Measurements from ENCODE around the gene SYT15. TPM values are rescaled to one million over a fixed set of nuclear protein-coding genes. Genes with fewer than 3 reads are reported as not detected.

SYT15 gene
- polyA plus RNA-seq, 3 donors: 0.23 to 0.31 TPM; not detected in 1

DNA sequence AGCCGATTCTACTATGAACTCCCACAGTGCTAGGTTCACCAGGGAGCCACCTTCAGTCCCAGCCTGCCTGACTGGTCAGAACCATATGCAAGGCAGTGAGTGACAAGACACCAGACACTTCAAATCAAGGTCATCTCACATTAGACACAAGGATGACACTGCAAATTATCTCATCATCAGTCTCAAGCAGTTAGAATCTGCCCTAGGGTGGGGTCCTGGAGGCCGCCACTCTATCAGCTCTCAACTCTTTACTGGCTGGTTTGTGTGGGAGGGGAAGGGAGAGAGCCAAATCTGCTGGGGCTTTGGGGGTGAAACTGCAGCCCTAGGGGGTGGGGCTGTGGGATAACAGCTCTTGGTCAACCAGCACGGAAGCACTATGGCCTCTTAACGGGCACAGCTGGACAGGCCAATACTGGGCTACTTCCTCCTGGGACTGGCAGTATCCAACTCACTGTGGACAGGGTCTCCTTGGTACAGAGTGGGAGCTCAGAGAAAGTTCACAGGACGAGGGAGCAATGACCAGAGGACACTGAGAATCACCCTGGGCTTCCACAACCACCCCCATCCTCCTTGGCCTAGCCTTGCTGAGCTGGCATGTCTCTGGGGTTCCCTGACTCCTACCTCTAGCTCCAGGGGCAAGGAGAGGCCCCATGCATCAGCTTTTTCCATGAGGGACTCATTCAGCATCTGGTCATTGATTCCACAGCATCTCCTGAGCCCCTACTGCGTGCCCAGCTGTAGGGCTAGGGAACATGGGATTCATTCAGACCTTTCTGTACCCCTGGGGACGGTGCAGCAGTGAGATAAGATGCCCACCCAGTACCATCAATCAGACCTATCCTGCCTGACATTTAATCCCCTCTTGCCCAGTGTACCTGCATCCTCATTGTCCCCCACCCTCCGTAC lies 27.9 kb upstream of the SYT15 start:
- H3K27me3 Mint-ChIP-seq (ENCODE audit: low read depth in 3 of 3): peaks cover 0 to 5% (median 0%) of the 10 kb centered on the region in 3 donors
- H2AFZ ChIP-seq (ENCODE audit: insufficient read depth, low read depth, low read length, poor library complexity, severe bottlenecking): no peak overlapping the region
- H3K4me3 ChIP-seq (replicated peaks in 1 of 3; ENCODE audit: low read depth in 2 of 3, low read length in 3 of 3): no peak overlapping the region
- no peak overlapping the region for H3K9ac ChIP-seq (ENCODE audit: insufficient read depth, low read length, poor library complexity, severe bottlenecking)
- peaks cover 11 to 24% of the 10 kb centered on the region in 2 donors for H3K27me3 ChIP-seq (ENCODE audit: control insufficient read depth in 2 of 2, insufficient read depth in 2 of 2, low read length in 2 of 2)
- no peak overlapping the region for H3K4me2 ChIP-seq (replicated peaks; ENCODE audit: extremely low read depth, low read length, poor library complexity, severe bottlenecking)
- H3K36me3 Mint-ChIP-seq: no peaks in the 10 kb centered on the region
- no peaks in the 10 kb centered on the region for H3K36me3 ChIP-seq (replicated peaks in 1 of 2; ENCODE audit: control insufficient read depth in 1 of 2, insufficient read depth in 2 of 2, low read length in 2 of 2)
- peaks cover 0 to 9% of the 10 kb centered on the region in 2 donors for H3K9me3 ChIP-seq (replicated peaks in 1 of 2; ENCODE audit: control insufficient read depth in 1 of 2, insufficient read depth in 1 of 2, low read length in 2 of 2)
- H3K9me3 Mint-ChIP-seq: peaks cover 0 to 2% (median 0%) of the 10 kb centered on the region in 7 donors
- intact Hi-C loops (cut with micrococcal nuclease): no loop called here
- WGBS (ENCODE audit: insufficient coverage): 67% methylated on average over 7 of the region's 8 CpGs
- TF ChIP-seq, protein P1, sequence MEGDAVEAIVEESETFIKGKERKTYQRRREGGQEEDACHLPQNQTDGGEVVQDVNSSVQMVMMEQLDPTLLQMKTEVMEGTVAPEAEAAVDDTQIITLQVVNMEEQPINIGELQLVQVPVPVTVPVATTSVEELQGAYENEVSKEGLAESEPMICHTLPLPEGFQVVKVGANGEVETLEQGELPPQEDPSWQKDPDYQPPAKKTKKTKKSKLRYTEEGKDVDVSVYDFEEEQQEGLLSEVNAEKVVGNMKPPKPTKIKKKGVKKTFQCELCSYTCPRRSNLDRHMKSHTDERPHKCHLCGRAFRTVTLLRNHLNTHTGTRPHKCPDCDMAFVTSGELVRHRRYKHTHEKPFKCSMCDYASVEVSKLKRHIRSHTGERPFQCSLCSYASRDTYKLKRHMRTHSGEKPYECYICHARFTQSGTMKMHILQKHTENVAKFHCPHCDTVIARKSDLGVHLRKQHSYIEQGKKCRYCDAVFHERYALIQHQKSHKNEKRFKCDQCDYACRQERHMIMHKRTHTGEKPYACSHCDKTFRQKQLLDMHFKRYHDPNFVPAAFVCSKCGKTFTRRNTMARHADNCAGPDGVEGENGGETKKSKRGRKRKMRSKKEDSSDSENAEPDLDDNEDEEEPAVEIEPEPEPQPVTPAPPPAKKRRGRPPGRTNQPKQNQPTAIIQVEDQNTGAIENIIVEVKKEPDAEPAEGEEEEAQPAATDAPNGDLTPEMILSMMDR (IDR thresholded peaks at IDR 0.05): no peak
- H3K4me1 ChIP-seq (ENCODE audit: control insufficient read depth in 1 of 2, insufficient read depth in 2 of 2, low read length in 2 of 2): peaks cover 0 to 3% of the 10 kb centered on the region in 2 donors
- H3K27ac ChIP-seq (ENCODE audit: low read depth in 1 of 2, low read length in 2 of 2): no peak overlapping the region
- no peaks in the 10 kb centered on the region for H3K79me2 ChIP-seq (ENCODE audit: insufficient read depth, low read length)
- H4K20me1 ChIP-seq (ENCODE audit: insufficient read depth, low read length): no peaks in the 10 kb centered on the region
- H3K4me3 Mint-ChIP-seq: no peak overlapping the region
- DNase-seq: no peak
- no peak overlapping the region for H3K27ac Mint-ChIP-seq
- peaks cover 1% of the 10 kb centered on the region for H3K4me1 Mint-ChIP-seq

DNA sequence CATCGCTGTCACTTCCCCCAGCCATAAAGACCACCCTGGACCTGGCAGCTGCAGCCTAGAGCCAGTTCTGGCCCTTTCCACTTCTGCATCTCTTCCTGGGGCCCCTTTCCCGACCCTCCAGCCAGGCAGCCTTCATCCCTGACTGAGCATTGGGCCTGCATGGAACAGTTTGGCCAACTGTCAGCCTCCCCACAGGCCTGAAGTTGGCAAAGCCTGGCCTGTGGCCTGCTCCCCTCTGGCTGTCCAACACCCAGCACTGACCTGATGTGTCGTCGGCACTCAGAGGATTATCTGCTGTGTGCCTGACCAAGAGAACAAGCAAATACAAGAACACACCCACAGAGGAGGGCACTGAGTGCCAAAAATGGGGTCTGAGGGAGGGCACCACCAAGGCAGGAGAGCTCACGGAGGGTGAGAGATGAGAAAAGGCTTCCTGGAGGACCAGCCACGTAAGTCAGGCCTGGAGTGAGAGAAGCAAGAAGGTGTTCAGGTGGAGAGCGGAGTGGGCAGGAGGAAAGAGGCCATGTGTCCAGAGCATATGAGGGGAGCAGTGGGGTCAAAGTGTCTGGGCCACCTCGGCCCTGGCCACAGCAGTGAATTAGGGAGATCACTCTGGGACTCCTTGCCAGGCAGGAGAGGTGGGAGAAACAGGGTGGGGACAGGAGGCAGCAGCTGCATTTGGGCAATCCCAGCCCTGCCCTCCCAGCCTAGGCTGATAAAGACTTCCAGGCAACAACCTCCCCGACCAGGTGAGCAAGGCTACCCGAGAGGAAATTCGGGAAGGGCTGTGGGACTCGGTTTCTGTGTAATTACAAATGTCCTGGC lies 27.0 kb upstream of the SYT15 start:
- no peak for DNase-seq
- Mint-ChIP-seq H3K36me3 (no peaks in the 10 kb centered on the region), H3K9me3 (peaks cover 0 to 5% (median under 1%) of the 10 kb centered on the region in 7 donors), H3K4me1 (peaks cover 6% of the 10 kb centered on the region), H3K4me3 (no peak overlapping the region), H3K27ac (no peak overlapping the region), H3K27me3 (ENCODE audit: low read depth in 3 of 3) (peaks cover 0 to 11% (median 0%) of the 10 kb centered on the region in 3 donors)
- H3K4me3 ChIP-seq (replicated peaks in 1 of 3; ENCODE audit: low read depth in 2 of 3, low read length in 3 of 3): no peak overlapping the region
- TF ChIP-seq, protein P1 (IDR thresholded peaks at IDR 0.05): no peak
- H3K27me3 ChIP-seq (ENCODE audit: control insufficient read depth in 2 of 2, insufficient read depth in 2 of 2, low read length in 2 of 2): peaks cover 12 to 29% of the 10 kb centered on the region in 2 donors
- H3K4me1 ChIP-seq (ENCODE audit: control insufficient read depth in 1 of 2, insufficient read depth in 2 of 2, low read length in 2 of 2): peaks cover 0 to 11% of the 10 kb centered on the region in 2 donors
- no peaks in the 10 kb centered on the region for H3K36me3 ChIP-seq (replicated peaks in 1 of 2; ENCODE audit: control insufficient read depth in 1 of 2, insufficient read depth in 2 of 2, low read length in 2 of 2)
- no peak overlapping the region for H3K27ac ChIP-seq (ENCODE audit: low read depth in 1 of 2, low read length in 2 of 2)
- H3K9me3 ChIP-seq (replicated peaks in 1 of 2; ENCODE audit: control insufficient read depth in 1 of 2, insufficient read depth in 1 of 2, low read length in 2 of 2): peaks cover 0 to 10% of the 10 kb centered on the region in 2 donors
- H3K79me2 ChIP-seq (ENCODE audit: insufficient read depth, low read length): no peaks in the 10 kb centered on the region
- intact Hi-C loops (cut with micrococcal nuclease): no loop called here
- no peaks in the 10 kb centered on the region for H4K20me1 ChIP-seq (ENCODE audit: insufficient read depth, low read length)
- H2AFZ ChIP-seq (ENCODE audit: insufficient read depth, low read depth, low read length, poor library complexity, severe bottlenecking): no peak overlapping the region
- no peak overlapping the region for H3K4me2 ChIP-seq (replicated peaks; ENCODE audit: extremely low read depth, low read length, poor library complexity, severe bottlenecking)
- no peak overlapping the region for H3K9ac ChIP-seq (ENCODE audit: insufficient read depth, low read length, poor library complexity, severe bottlenecking)
- WGBS (ENCODE audit: insufficient coverage): 93% methylated on average over 12 of the region's 12 CpGs
